HepG2 (cell line): ENCODE measurements around the gene LRRC8C.

ENCODE experiments used
- BHLHE40 ChIP-seq: IDR thresholded peaks from 2 replicates; pipeline ENCODE4 v1.6.1; 2011; ENCODE audit warnings: low read length, improper control_type of control experiment
- GABPA ChIP-seq, 2 experiments: IDR thresholded peaks; 2 replicates each; pipeline ENCODE4 v1.6.1; 2011 to 2016; ENCODE audit warnings: low read depth in 2 of 2, low read length in 1 of 2, missing biosample characterization in 1 of 2, missing genetic modification characterization in 1 of 2
- IRF2 ChIP-seq: IDR thresholded peaks from 2 replicates; pipeline ENCODE4 v1.6.1; 2018; ENCODE audit warnings: missing genetic modification reagents, missing compliant biosample characterization
- NFYB ChIP-seq: sonication (generic); formaldehyde crosslinking; IDR thresholded peaks from 2 replicates; pipeline ENCODE4 v1.4.0; 2020; ENCODE audit warnings: missing genetic modification reagents
- POLR2A ChIP-seq, 2 experiments: IDR thresholded peaks; 2 replicates each; pipeline ENCODE4 v1.6.1; 2011; ENCODE audit warnings: low read depth in 2 of 2, low read length in 2 of 2, mild to moderate bottlenecking in 1 of 2, moderate library complexity in 1 of 2; ENCODE audit not compliant: insufficient read depth in 1 of 2
- RFX3 ChIP-seq: IDR thresholded peaks from 2 replicates; pipeline ENCODE4 v1.6.1; 2016; ENCODE audit warnings: missing biosample characterization, missing genetic modification reagents
- TCF7L2 ChIP-seq: IDR thresholded peaks from 2 replicates; pipeline ENCODE4 v1.6.1; 2011; ENCODE audit warnings: mild to moderate bottlenecking, low read depth, low read length, moderate library complexity

DNA sequence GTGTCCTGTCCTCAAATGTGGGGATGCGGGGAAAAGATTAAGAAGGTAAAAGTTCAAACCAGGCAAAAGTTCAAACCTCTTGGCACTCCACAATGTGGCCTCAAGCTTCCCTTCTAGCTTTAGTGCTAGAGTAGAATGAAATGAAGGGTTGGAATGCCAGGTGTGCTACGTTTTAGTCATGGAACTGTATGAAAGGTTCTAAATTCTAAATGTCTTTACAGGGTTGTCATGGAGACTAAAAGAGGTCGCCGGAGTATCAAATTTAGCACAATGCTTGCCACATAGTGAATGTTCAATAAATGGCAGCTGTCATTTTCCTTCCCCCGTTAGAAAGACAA lies 130.7 kb downstream of the LRRC8C start:
- TF ChIP-seq RFX3 (CRISPR knock-in tag) = no peak
- no peak for TF ChIP-seq NFYB (CRISPR knock-in tag)
- no peak for TF ChIP-seq IRF2
- TF ChIP-seq GABPA (IDR thresholded peaks at IDR 0.05; ENCODE audit: low read depth, low read length) = no peak
- TF ChIP-seq GABPA (CRISPR knock-in tag; IDR thresholded peaks at IDR 0.05; ENCODE audit: low read depth) = no peak
- no peak for TF ChIP-seq BHLHE40
- no peak for TF ChIP-seq TCF7L2
- no peak for TF ChIP-seq POLR2A (IDR thresholded peaks at IDR 0.05; ENCODE audit: insufficient read depth in 1 of 2, low read depth in 2 of 2, low read length in 2 of 2)
